ENCODE results near the gene PGLYRP1. TPM values are rescaled to one million over a fixed set of nuclear protein-coding genes. Genes with fewer than 3 reads are reported as not detected.

PGLYRP1 gene
- total RNA-seq, 2 experiments from 2014 or later = not detected

DNA sequence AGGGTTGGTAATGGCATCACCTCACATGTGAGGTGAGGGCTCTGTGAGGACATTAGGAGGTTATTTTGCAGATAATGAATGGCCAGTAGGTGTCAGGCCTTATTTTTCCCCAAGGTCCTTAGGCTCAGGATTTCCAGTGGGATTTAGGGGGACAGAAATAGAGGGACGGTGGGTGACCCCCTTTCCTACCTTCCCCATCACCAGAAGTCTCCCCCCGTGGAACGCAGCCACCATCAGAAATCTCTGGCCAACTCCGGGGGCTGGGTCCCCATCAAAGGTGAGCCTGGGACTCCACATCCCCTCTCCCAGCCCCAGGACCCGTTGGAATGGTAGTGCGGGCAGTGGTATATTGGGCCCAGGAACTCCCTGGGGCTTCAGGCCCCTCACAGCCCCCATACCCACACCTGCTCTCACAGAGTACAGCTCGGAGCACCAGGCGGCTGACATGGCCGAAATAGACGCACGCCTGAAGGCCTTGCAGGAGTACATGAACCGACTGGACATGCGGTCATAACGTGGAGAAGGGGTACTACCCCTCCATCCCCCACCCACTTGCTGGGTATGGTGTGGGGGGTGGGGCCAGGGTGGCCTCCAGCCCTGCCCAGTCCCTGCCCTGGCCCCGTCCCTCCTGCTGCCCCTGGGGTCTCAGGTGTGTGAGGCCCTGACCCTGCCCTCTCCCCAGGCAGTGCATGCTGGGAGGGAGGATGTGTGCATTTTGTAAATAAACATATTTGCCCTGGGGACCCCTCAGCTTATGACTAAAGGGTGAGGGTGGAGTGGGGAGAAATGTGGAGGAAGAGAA, 4.8 kb downstream of the PGLYRP1 start:
- intact Hi-C loops (cut with DNase I, micrococcal nuclease) = loop anchor here (2.0 to 10.0 kb wide), 5 partner anchors 21 to 246 kb away; partner anchors contain the start of gene RSPH6A (in 1 of the 2)
- no peak overlapping the region for H3K4me3 ChIP-seq (ENCODE audit: low read length)
- ChIA-PET CTCF (interaction anchor here (1.1 to 1.9 kb wide), 4 partner anchors 11 to 201 kb away, joined by 3 to 14 read pairs (median 10); partner anchors contain the start of gene CCDC61), POLR2A (interaction anchor here (1.6 kb wide), 1 partner anchor 23 kb away, joined by 6 read pairs; the partner anchor contains the start of gene CCDC61)
- ATAC-seq (ENCODE audit: poor library complexity) = no peak
- Mint-ChIP-seq H3K9me3 (no peaks in the 10 kb centered on the region), H3K36me3 (ENCODE audit: low read depth) (peaks cover 4% of the 10 kb centered on the region), H3K27me3 (peaks cover 8% of the 10 kb centered on the region), H3K27ac (no peak overlapping the region), H3K4me3 (no peak overlapping the region), H3K4me1 (ENCODE audit: low read depth) (peaks cover 21% of the 10 kb centered on the region)
- no peaks in the 10 kb centered on the region for H3K36me3 ChIP-seq (ENCODE audit: insufficient read depth, low read length)
- no peak for DNase-seq
- H3K4me1 ChIP-seq (ENCODE audit: insufficient read depth, low read length) = peaks cover 23% of the 10 kb centered on the region
- peaks cover 8 to 17% of the 10 kb centered on the region in 2 experiments for H3K27me3 ChIP-seq (ENCODE audit: control insufficient read depth in 1 of 2, insufficient read depth in 2 of 2, low read length in 2 of 2)
- no peaks in the 10 kb centered on the region for H3K9me3 ChIP-seq (ENCODE audit: control insufficient read depth in 1 of 2, insufficient read depth in 1 of 2, low read length in 2 of 2)
- H3K27ac ChIP-seq (ENCODE audit: low read depth in 1 of 2, low read length in 2 of 2) = no peak overlapping the region
- TF ChIP-seq, protein P1, sequence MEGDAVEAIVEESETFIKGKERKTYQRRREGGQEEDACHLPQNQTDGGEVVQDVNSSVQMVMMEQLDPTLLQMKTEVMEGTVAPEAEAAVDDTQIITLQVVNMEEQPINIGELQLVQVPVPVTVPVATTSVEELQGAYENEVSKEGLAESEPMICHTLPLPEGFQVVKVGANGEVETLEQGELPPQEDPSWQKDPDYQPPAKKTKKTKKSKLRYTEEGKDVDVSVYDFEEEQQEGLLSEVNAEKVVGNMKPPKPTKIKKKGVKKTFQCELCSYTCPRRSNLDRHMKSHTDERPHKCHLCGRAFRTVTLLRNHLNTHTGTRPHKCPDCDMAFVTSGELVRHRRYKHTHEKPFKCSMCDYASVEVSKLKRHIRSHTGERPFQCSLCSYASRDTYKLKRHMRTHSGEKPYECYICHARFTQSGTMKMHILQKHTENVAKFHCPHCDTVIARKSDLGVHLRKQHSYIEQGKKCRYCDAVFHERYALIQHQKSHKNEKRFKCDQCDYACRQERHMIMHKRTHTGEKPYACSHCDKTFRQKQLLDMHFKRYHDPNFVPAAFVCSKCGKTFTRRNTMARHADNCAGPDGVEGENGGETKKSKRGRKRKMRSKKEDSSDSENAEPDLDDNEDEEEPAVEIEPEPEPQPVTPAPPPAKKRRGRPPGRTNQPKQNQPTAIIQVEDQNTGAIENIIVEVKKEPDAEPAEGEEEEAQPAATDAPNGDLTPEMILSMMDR (IDR thresholded peaks at IDR 0.05) = no peak

GRCh38 chr19:46017095-46017429, 5.8 kb downstream of the PGLYRP1 start:
- H3K4me1 Mint-ChIP-seq (ENCODE audit: low read depth) = peaks cover 21% of the 10 kb centered on the region
- Histone ChIP-seq H3K36me3 (ENCODE audit: insufficient read depth, low read length) (no peaks in the 10 kb centered on the region), H3K27me3 (ENCODE audit: control insufficient read depth in 1 of 2, insufficient read depth in 2 of 2, low read length in 2 of 2) (peaks cover 7 to 8% of the 10 kb centered on the region in 2 experiments), H3K27ac (ENCODE audit: low read depth in 1 of 2, low read length in 2 of 2) (no peak overlapping the region), H3K4me1 (ENCODE audit: insufficient read depth, low read length) (peaks cover 23% of the 10 kb centered on the region), H3K4me3 (ENCODE audit: low read length) (no peak overlapping the region), H3K9me3 (ENCODE audit: control insufficient read depth in 1 of 2, insufficient read depth in 1 of 2, low read length in 2 of 2) (no peaks in the 10 kb centered on the region)
- TF ChIP-seq, protein P1 (IDR thresholded peaks at IDR 0.05) = peak; percentile 64
- peaks cover 4% of the 10 kb centered on the region for H3K36me3 Mint-ChIP-seq (ENCODE audit: low read depth)
- DNase-seq = no peak
- ChIA-PET POLR2A (interaction anchor here (1.2 to 1.6 kb wide), 2 partner anchors 22 to 154 kb away, joined by 3 to 6 read pairs; partner anchors contain the start of gene CCDC61), CTCF (interaction anchor here (0.6 to 1.9 kb wide), 7 partner anchors 12 to 640 kb away, joined by 3 to 14 read pairs (median 4); partner anchors contain the start of genes CCDC61 and FOXA3)
- peaks cover 7% of the 10 kb centered on the region for H3K27me3 Mint-ChIP-seq
- H3K9me3 Mint-ChIP-seq = no peaks in the 10 kb centered on the region
- intact Hi-C loops (cut with DNase I, micrococcal nuclease) = loop anchor here (2.0 to 10.0 kb wide), 5 partner anchors 20 to 245 kb away; partner anchors contain the start of gene RSPH6A (in 1 of the 2)
- peak overlapping the region; percentile 51 for H3K4me3 Mint-ChIP-seq
- ATAC-seq (ENCODE audit: poor library complexity) = no peak
- H3K27ac Mint-ChIP-seq = no peak overlapping the region

GRCh38 chr19:46016426-46017094, 6.3 kb downstream of the PGLYRP1 start:
- Histone ChIP-seq H3K27me3 (ENCODE audit: control insufficient read depth in 1 of 2, insufficient read depth in 2 of 2, low read length in 2 of 2) (peaks cover 7 to 8% of the 10 kb centered on the region in 2 experiments), H3K4me1 (ENCODE audit: insufficient read depth, low read length) (peaks cover 23% of the 10 kb centered on the region), H3K27ac (ENCODE audit: low read depth in 1 of 2, low read length in 2 of 2) (no peak overlapping the region), H3K9me3 (ENCODE audit: control insufficient read depth in 1 of 2, insufficient read depth in 1 of 2, low read length in 2 of 2) (no peaks in the 10 kb centered on the region), H3K36me3 (ENCODE audit: insufficient read depth, low read length) (peaks cover 3% of the 10 kb centered on the region), H3K4me3 (ENCODE audit: low read length) (peak overlapping the region; percentile 85)
- peaks cover 21% of the 10 kb centered on the region for H3K4me1 Mint-ChIP-seq (ENCODE audit: low read depth)
- H3K36me3 Mint-ChIP-seq (ENCODE audit: low read depth) = peaks cover 5% of the 10 kb centered on the region
- ChIA-PET CTCF (interaction anchor here (0.5 to 1.9 kb wide), 8 partner anchors 12 to 641 kb away, joined by 3 to 14 read pairs (median 4); partner anchors contain the start of genes CCDC61 and FOXA3), POLR2A (interaction anchor here (1.2 to 1.6 kb wide), 2 partner anchors 21 to 153 kb away, joined by 3 to 6 read pairs; partner anchors contain the start of gene CCDC61)
- DNase-seq (peak; percentile 67 to 93 (median 76)), ATAC-seq (ENCODE audit: poor library complexity) (peak; percentile 74)
- intact Hi-C loops (cut with DNase I, micrococcal nuclease) = loop anchor here (1.0 to 10.0 kb wide), 6 partner anchors 20 to 244 kb away; partner anchors contain the start of genes IRF2BP1 (in 1 of the 2) and RSPH6A (in 1 of the 2)
- peaks cover 7% of the 10 kb centered on the region for H3K27me3 Mint-ChIP-seq
- H3K4me3 Mint-ChIP-seq = peak overlapping the region; percentile 95
- TF ChIP-seq, protein P1 (IDR thresholded peaks at IDR 0.05) = peak; percentile 94
- H3K9me3 Mint-ChIP-seq = no peaks in the 10 kb centered on the region
- peak overlapping the region; percentile 56 for H3K27ac Mint-ChIP-seq
